Mammary epithelial cell (primary cell): ENCODE data around the gene TCF12.

Experiments used
- CTCF ChIP-seq, 2 donors: IDR thresholded peaks in 1 of 2; conservative IDR thresholded peaks in 1 of 2; 2 replicates each; pipeline ENCODE4 v1.5.1; 2011 to 2012; ENCODE audit warnings: inconsistent platforms in 2 of 2, low read length in 2 of 2, mild to moderate bottlenecking in 2 of 2, control low read depth in 1 of 2, low read depth in 1 of 2; ENCODE audit not compliant: insufficient read depth in 1 of 2; ENCODE audit errors: extremely low read depth in 1 of 2
- EZH2 ChIP-seq: IDR thresholded peaks from 2 replicates; pipeline ENCODE4 v1.6.1; 2012; ENCODE audit warnings: low read length, inconsistent platforms, borderline replicate concordance

- TF ChIP-seq CTCF (conservative IDR thresholded peaks at IDR 0.05 in 1 of 2, IDR thresholded peaks at IDR 0.05 in 1 of 2; ENCODE audit: extremely low read depth in 1 of 2, insufficient read depth in 1 of 2, low read depth in 1 of 2, low read length in 2 of 2) (no peak), EZH2 (no peak)
Measured at GRCh38 chr15:57310876-57311275, 392.4 kb downstream of the TCF12 start.
